NCI-H1694 treated with DMSO at 0.1 percent for 48 hours (cell line): ENCODE results near the gene GMDS.

Source experiments
- DNase-seq: peaks from one replicate; lab custom pipeline; 2025; lab: John Stamatoyannopoulos, UW

GMDS gene

DNA sequence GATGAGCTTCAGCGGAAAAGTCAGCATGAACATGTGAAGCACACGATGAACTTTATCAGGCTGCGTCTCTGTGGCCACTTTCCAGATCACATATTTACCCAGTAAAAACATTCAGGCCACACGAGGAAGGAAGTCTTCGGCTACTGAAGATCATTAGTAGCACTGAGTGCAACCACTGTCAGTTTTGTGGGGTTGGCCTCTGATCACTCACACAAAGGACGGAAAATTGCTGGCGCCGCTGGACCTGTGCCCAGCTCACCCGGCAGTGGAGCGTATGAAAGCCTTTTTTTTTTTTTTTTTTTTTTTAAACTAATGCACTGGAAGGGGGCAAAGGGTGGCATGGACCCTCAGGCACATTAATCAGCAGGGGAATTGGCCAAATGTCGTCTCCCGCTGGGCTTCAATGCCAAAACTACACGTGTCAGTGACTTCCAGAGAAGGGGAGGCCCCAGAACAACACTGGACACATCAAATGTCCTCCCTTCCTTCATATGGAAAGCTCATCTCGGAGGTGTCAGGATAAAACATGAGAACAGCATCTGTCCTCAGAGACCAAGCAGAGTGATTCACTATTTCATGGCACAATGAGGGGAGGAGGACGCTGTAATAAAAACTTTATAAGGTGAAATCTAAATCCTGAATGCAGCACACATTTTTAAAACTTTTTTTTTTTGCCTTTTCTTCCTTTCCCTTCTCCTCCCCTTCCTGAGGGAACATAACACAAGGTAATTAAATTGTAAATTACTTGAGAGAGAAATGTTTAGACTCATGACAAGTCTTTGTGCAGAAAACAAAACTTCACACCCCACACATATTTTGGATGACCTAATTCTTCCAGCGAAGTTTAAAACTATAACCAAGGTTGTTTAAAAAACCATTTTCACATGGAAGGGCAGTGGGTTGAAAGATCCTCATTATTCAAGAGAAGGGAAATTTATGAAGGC, 412.3 kb downstream of the GMDS start:
- no peak for DNase-seq

DNA sequence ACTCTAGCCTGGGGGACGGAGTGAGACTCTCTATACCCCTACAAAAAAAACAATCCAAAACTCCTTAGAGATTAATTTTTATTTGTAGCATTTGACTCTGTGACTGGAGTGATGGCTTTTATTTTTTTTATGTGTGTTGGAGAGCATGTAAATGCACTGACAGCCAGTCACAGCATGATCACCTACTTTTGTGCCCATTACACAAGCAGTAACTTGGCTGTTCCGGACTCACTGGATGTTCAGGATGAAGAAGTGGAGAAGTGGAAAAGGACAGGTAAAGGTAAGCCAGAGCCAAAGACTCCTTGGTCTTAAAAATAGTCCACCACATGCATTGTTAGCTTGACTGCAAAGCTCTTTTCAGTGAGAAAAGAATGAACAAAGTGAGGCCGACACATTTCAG, 413.0 kb downstream of the GMDS start:
- DNase-seq, result no peak

DNA sequence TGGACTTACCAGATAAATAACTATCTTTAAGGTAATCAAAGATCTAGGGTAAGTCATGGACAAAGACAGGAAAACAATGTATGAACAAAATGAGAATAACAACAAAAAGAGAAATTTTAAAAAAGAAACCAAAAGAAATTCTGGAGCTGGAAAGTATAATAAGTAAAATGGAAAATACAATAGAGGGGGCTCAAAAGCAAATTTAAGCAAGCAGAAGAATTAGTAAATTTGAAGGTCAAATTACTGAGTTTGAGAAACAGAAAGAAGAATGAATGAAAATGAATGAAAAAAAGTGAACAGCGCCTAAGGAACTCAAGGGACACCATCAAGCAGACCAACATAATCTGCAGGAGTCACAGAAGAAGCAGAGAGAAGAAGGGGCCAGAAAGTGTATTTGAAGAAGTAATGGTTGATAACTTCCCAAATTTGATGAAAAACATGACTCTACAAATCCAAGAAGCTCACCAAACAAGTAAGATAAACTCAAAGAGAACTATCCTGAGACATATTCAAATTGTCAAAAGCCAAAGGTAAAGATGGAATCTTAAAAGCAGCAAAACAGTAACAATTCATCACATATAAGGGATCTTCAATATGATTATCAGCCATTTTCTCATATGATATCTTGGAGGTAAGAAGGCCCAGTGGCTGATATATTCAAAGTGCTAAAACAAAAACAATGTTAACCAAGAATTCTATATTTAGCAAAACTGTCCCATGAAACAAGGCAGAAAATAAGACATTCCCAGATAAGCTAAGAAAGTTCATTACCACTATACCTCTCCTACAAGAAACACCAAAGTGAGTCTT, 417.2 kb downstream of the GMDS start:
- no peak for DNase-seq

DNA sequence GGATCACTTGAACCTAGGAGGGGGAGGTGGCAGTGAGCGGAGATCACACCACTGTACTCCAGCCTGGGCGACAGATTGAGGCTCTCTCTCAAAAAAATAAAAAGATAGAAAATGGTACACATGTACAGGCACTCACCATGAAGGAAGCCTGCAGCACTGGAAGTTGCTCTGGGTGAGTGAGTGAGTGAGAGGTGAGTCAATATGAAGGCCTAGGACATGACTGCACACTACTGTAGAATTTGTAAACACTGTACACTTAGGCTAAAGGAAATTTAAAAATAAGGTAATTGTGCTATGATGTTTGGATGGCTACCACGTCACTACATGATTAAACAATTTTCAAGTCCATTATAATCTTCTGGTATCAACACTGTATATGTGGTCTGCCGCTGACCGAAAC, 419.5 kb downstream of the GMDS start:
- DNase-seq, result no peak

DNA sequence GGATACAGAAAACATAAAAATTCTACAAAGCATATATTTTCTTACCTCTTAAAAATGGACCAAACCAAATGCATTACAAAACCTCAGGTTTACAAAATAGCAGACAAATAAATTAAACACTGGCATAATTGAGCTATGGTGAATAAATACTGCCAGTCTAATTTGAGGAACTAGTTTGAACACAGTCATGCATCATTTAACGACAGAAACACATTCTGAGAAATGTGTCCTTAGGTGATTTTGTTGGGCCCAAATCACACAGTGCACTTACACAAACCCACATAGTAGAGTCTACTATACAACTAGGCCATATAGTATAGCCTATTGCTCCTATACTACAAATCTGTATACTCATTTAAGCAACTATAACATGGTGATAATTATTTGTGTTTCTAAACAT, 420.1 kb downstream of the GMDS start:
- DNase-seq, result no peak

DNA sequence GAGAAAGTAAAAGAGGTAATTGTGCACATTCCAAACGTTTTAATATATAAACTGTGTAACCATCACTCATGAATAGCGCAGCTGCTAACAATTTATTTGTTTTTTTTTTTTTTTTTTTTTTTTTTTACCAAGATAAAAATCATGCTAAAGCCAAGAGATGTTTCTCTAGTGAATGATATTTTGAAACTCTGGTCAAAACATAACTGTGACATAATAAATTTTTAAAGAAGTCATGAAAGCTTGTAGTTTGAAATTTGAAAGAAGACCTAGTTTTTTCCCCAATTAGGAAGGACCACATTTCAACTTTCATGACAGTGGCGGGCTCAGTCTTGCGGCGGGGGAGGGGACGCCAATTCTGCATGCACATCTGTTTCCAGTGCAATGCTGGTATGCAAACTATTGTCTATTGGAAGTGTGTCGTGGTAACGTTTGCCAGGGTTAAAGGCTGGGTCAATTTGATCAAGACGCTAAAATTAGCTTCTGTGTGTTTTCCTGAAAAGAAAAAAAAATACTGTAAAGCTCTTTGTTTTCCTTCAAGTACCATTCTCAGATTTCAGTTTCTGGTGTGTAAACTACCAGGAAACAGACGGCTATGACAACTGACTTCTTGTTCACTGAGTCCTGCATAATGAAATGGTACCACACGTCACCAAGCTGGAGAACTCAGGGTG, 423.8 kb downstream of the GMDS start:
- no peak for DNase-seq

DNA sequence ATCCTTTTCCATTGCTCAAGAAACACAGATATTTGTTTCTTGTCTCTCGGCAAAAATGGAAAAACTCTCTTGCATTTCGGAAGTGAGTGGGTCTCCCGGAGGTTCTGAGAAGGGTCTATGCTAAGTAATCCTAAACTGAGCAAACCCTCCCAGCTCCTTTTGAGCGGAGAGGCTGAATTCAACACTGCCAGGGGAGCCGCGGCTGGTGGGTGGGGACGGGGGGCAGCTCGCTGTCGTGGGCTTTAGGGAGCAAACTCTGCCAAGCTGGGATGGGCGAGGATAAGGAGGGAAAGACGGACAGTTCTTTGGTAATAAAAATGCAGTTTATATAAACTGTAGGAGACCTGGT, 424.3 kb downstream of the GMDS start:
- DNase-seq, result no peak

DNA sequence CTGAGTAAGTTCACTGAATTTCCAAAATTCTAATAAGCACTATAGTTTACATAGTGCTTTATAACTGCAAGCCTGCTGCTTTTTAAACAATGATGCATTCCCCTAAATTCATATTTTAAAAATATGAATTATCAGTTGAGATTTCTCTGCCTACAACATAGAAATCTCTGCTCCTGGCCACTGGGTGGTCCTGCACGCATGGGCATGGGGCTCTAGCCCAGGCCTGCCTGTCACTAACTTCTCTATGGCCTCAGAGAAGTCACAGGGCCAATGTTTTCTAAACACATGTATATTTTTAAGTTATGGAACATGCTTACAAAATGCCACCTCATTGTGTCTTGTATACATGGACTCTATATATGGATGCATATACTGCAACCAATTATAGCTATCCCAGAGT, 424.7 kb downstream of the GMDS start:
- DNase-seq, result no peak

DNA sequence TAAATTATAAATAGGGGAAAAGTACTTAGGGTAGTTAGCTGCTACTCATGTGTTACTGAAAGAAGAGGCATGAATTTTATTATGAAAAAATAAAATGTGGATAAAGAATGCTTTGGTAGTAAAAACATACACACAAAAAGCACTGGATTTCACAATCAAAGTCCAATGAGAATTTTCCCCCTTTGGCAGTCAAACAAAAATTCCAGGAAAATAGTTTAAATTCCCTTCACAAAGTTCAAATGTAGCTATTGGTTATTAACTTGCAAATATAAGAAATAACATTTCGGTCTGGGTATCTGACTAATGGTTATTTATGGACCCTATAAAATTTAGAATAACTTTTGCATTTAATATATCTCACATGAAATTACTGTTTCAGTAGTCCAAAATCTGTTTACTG, 425.2 kb downstream of the GMDS start:
- DNase-seq, result no peak

DNA sequence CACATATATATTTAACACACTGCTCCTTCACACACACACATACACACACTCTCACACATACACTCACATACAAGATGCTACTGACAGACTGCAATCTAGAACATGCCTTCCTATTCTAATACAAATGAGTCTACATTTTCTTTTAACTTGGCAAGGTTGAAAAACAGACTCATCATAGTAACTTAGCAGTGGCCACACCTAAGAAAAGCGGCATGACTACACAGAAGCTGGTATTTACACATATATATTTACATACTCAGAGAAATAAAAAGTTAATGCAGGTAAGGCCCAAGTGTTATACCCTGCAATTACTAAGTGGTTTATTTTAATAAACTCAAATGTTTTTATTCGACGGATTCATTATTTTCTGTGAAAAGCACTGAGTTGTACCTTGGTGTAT, 426.4 kb downstream of the GMDS start:
- no peak for DNase-seq

DNA sequence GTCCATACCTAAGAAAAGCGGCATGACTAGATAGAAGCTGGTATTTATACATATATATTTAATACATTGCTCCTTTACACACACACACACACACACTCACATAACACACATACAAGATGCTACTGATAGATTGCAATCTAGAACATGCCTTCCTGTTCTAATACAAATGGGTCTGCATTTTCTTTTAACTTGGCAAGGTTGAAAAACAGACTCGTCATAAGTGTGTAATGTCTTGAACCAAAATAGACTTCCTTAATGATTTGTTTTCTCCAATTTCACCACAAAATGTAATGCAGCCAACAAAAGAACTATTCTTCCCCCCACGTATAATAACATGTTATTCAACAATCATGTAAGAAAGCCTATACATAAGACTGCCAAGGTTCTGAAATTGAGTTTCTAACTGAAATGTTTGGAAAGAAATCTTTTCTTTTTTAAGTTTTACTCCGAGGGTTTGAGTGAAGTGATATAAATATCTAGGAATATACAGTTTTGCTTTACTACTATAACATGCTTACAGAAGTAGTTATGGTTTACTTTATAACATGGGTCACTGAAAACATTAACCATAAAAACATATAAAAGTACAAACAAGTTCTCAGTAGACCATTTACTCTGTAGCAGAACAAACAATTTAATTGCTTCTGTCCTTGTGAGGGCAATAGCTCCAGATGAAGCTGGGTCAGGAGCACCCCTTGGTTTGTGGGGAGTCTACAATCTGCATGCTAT, 428.2 kb downstream of the GMDS start:
- no peak for DNase-seq

DNA sequence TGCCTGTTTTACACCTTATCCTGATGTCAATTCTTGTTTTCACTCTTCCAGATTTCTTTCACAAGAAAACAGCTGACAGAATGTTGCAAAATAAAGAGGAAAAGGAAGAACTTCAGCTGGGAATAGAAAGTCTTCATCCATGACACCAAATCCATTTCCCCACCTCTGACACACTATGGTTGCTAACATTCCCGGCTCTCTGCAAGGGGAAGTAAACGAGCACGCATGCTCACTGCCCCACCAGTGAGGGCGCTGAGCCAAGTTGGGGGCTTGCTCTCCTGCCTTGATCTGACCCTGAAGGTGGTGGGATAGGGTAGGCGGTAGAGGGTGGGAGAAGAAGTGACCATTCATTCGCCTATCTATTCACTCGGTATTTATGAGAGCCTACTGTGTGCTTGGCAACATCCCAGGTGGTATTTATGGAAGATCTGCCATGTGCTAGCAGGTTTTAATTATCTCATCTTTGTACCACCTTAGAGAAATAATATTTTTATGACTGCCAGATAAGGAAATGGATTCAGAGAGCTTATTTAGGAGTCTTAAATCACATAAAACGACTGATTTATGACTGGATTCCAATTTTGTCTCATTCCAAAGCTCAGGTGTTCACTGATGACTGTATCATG, 429.5 kb downstream of the GMDS start:
- DNase-seq, result no peak

DNA sequence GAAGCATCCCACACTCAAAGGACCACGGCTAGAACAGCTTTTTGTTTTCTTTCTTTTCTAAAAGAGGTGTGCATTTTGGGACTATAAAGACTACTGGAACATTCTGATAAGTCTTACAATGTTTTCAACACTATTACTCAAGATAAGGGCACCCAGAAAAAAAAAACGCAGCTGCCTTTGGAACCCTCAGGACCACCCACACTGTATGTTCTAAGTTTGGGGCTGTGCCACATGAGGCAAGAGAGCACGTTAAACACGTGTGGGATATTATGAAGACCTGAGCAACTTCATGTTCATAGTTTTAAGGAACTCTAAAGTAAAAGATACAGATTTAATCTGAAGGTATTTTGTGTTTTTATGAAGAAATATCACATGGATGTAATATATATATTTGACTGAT, 431.1 kb downstream of the GMDS start:
- no peak for DNase-seq

DNA sequence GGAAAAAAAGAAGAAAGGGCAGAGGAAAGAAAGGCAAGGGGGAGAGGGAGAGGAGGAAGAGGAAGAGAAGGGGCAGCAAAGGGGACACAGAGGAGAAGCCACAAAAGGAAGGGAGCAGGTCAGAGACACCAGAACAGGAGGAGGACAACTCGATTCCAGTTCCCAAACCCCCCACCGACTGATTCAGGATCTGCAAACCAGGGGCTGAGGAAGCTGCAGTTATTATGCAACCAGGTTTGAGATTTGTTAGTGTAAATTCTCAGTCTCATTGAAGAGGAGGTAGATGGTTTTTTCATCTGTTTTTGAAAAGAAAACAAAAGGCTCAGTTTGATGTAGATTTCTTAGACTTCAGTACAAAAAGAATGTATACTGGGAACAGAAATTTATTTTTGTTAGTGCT, 432.9 kb downstream of the GMDS start:
- no peak for DNase-seq

DNA sequence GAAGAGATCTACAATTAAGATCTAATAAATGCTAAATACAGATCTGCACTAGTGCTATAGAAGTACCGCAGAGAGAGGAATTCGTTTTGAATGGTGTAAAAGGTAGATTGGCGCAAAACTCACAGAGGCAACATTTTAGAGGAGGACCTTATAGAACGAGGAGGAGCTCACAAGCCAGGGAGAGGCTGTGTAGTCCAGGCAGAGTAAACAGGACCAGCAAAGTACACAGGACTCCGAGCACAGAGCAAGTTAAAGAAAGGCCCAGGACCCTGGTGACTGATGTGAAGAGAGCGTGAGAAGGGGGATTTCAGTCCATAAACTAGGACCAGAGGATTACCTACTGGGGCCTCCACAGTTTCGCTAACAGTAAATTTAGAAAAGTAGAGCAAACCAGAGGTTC, 433.4 kb downstream of the GMDS start:
- DNase-seq, result no peak

DNA sequence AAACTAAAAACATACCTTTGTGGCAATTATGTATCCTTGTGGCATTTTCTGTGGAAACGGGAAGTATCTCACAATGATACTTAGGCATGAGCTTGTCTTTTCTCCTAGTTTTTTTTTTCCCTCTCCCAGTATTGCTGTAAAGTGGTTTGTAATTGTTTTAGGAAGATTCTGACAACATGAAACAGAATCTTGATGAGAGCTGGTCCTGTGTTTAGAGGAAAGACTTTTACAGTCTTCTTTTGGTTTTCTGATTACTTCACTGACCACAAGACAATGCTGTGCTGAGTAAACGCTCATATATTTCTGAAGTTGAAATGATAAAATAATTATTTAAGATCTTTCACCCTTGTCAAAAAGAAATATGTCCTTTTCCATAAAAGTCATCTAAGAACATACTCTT, 434.5 kb downstream of the GMDS start:
- DNase-seq, result no peak

DNA sequence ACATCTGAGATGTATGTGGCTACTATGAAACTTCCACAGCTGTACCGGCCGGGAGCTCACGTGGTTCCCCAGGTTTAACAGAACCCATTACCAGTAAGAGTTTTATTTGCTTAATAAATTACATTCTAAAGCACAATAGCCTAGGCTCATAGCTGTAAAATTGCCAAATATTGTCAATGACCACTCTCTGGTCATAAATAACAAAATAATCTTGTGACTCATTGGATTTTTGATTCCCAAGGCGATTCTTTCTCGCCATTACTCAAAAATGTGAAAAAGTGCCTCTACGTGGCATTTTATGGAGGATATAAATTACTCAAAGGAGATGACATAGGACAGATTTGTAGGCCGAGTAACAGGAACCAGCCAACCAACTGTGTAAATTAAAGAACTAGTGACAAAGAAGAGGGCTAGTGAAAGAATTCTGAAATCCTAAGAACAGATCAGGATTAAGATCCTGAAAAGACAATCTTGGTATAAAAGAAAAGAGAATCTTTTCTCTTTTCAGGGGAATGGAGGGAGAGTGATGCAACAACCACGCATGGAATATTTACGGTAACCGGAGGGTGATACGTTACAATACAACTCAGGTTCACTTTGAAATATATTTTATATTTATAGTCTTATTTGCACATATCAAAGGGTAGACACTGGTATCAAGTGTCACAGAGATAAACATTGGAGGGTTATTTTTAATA, 436.0 kb downstream of the GMDS start:
- DNase-seq, result no peak

DNA sequence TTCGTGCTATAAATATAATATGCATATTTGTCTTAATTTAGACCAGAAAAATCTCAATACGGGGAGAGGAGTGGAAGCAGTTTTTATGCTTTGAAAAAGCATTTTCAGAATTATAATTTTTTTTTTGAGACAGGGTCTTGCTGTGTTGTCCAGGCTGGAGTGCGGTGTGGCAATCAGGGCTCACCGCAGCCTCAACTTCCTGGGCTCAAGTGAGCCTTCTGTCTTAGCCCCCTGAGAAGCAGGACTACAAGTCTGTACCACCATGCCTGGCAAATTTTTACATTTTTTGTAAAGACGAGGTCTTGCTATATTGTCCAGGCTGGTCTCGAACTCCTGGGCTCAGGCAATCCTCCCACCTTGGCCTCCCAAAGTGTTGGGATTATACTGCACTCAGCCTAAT, 438.5 kb downstream of the GMDS start:
- no peak for DNase-seq

DNA sequence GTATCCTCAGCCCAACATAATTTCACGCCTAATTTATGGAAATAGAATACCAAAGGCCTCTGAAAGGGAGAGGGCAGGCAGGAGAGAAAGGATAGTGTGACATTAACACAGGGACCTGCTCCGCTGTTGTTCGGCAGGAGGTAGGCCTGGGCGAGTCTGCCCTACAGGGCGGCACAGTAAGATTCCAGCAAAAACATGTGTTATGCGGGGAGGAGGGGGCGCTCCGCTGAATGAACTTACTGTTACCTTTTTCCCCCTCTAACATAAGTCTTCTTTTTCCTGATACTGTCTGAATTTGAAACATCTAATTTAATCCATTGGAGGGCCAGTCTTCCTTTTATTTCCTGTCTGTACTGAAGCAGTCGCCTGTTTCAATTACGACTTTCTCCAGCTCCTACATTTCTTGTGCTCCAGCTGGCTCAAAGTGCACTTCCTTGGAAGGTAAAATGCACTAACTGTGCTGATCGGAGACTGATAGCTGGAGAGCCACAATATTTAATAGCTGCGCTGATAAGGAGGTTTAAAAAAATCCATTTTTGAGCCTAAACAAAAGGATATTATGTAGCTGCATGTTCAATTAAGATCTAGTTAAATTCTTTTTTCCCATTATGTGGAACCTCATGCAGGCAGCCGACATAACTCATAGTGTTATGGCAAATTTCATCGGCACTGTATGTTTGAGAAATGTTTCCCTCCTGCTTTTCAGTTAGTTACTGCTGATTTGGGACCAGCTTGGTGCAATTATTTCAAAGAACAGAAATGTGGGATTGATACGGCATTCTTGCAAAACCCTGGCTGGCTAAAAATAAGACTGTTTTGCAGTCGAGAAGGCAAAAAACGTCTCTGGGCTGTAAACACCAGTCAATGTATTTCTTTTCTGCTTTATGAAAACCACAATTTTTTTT, 442.7 kb downstream of the GMDS start:
- DNase-seq, result no peak

DNA sequence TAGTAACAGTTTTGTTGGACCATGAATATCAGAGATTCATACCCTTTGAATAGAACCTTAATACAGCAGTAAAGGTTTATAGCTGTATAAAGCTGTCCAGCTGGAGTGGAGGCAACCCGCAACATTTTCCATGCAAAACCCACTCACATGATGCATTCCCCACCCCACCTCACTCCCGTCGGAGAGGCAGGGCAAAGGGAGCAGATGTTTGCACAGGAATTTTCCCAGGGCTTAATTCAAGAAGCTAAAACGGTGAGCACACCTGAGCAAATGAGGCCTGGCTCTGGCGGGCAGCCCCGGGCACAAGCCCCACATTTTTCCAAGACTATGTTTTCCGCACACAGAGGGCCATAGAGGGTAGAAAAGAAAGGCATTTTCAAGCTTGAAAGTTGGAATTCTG, 444.0 kb downstream of the GMDS start:
- DNase-seq, result no peak
